Measurements from ENCODE around the gene KLB. TPM values are rescaled to one million over a fixed set of nuclear protein-coding genes. Genes with fewer than 3 reads are reported as not detected.
"Not testable (repeated sequence)": the region's sequence is repeated elsewhere in the genome, so short reads cannot be mapped to it uniquely, and the experiment has no call there.

The KLB gene
- 0.71 and 0.79 TPM in 2 replicates for polyA plus RNA-seq (2013)

- no peaks in the 10 kb centered on the region for H3K9me3 ChIP-seq (ENCODE audit: insufficient read depth, low read depth, low read length)
- DNase-seq, result no peak
- no CpG with 5 or more reads among the region's 12 CpGs for WGBS (ENCODE audit: extremely low coverage, insufficient coverage, insufficient read length)
Observed at GRCh38 chr4:39406763-39407583, at the start of gene KLB. KLB (plus strand) TSS chr4:39406930; CDS start chr4:39406950, 20 bp downstream.

GRCh38 chr4:39357002-39357401, 49.7 kb upstream of the KLB start:
- no peak overlapping the region for H2AFZ ChIP-seq (ENCODE audit: insufficient read depth, low read length, poor library complexity)
- no peaks in the 10 kb centered on the region for H3K9me3 ChIP-seq (ENCODE audit: insufficient read depth, low read depth, low read length)
- H3K79me1 ChIP-seq (ENCODE audit: low read length), result no peaks in the 10 kb centered on the region
- H3K4ac ChIP-seq (ENCODE audit: low read depth, low read length), result no peak overlapping the region
- H3K27ac ChIP-seq (ENCODE audit: low read depth, low read length), result no peak overlapping the region
- no peak overlapping the region for H3K23ac ChIP-seq (ENCODE audit: low read length)
- H3K18ac ChIP-seq (ENCODE audit: low read length), result no peak overlapping the region
- no peak overlapping the region for H3K9ac ChIP-seq (ENCODE audit: low read length)
- peaks cover 0 to 2% of the 10 kb centered on the region in 2 experiments for H3K36me3 ChIP-seq (ENCODE audit: control insufficient read depth in 1 of 2, insufficient read depth in 2 of 2, low read length in 2 of 2)
- DNase-seq, result no peak
- H4K12ac ChIP-seq (ENCODE audit: low read depth, low read length), result no peak overlapping the region
- peaks cover 1 to 5% of the 10 kb centered on the region in 2 experiments for H3K4me1 ChIP-seq (ENCODE audit: control insufficient read depth in 1 of 2, insufficient read depth in 2 of 2, low read length in 2 of 2)
- no peak overlapping the region for H2BK12ac ChIP-seq (ENCODE audit: low read length)
- H4K8ac ChIP-seq (ENCODE audit: low read depth, low read length), result no peak overlapping the region
- H2AK5ac ChIP-seq (ENCODE audit: low read length), result no peak overlapping the region
- H3K27me3 ChIP-seq (ENCODE audit: insufficient read depth, low read length), result no peaks in the 10 kb centered on the region
- H4K91ac ChIP-seq (ENCODE audit: low read depth, low read length), result no peak overlapping the region
- peaks cover 2% of the 10 kb centered on the region for H3K79me2 ChIP-seq (ENCODE audit: control insufficient read depth, insufficient read depth, low read length, poor library complexity)
- H2BK5ac ChIP-seq (ENCODE audit: low read depth, low read length, poor library complexity), result no peak overlapping the region
- no peak overlapping the region for H3K14ac ChIP-seq (ENCODE audit: low read length)
- no peak overlapping the region for H3K4me2 ChIP-seq (ENCODE audit: low read length)
- no CpG with 5 or more reads among the region's 1 CpG for WGBS (ENCODE audit: extremely low coverage, insufficient coverage, insufficient read length)
- H3K4me3 ChIP-seq (ENCODE audit: low read depth, low read length), result no peak overlapping the region
- H2BK120ac ChIP-seq (ENCODE audit: insufficient read depth, low read length, poor library complexity), result no peak overlapping the region

More at GRCh38 chr4:39406763-39407583, at the start of gene KLB:
- Histone ChIP-seq H3K27ac (ENCODE audit: low read depth, low read length) (no peak within 1 kb of the TSS), H3K9ac (ENCODE audit: low read length) (no peak within 1 kb of the TSS), H2AK5ac (ENCODE audit: low read length) (no peak within 1 kb of the TSS), H3K4ac (ENCODE audit: low read depth, low read length) (no peak within 1 kb of the TSS), H3K4me1 (ENCODE audit: control insufficient read depth in 1 of 2, insufficient read depth in 2 of 2, low read length in 2 of 2) (no peaks in the 10 kb centered on the region), H2BK120ac (ENCODE audit: insufficient read depth, low read length, poor library complexity) (no peak within 1 kb of the TSS), H3K18ac (ENCODE audit: low read length) (no peak within 1 kb of the TSS), H4K91ac (ENCODE audit: low read depth, low read length) (no peak within 1 kb of the TSS), H3K79me1 (ENCODE audit: low read length) (no peaks in the 10 kb centered on the region), H3K14ac (ENCODE audit: low read length) (no peak within 1 kb of the TSS), H3K4me2 (ENCODE audit: low read length) (no peak within 1 kb of the TSS), H3K36me3 (ENCODE audit: control insufficient read depth in 1 of 2, insufficient read depth in 2 of 2, low read length in 2 of 2) (no peaks in the 10 kb centered on the region), H4K12ac (ENCODE audit: low read depth, low read length) (no peak within 1 kb of the TSS), H2BK12ac (ENCODE audit: low read length) (no peak within 1 kb of the TSS), H3K79me2 (ENCODE audit: control insufficient read depth, insufficient read depth, low read length, poor library complexity) (no peaks in the 10 kb centered on the region), H3K23ac (ENCODE audit: low read length) (no peak within 1 kb of the TSS), H2BK5ac (ENCODE audit: low read depth, low read length, poor library complexity) (no peak within 1 kb of the TSS), H3K27me3 (ENCODE audit: insufficient read depth, low read length) (no peaks in the 10 kb centered on the region), H2AFZ (ENCODE audit: insufficient read depth, low read length, poor library complexity) (no peak within 1 kb of the TSS), H3K4me3 (ENCODE audit: low read depth, low read length) (no peak within 1 kb of the TSS), H4K8ac (ENCODE audit: low read depth, low read length) (no peak within 1 kb of the TSS)

DNA sequence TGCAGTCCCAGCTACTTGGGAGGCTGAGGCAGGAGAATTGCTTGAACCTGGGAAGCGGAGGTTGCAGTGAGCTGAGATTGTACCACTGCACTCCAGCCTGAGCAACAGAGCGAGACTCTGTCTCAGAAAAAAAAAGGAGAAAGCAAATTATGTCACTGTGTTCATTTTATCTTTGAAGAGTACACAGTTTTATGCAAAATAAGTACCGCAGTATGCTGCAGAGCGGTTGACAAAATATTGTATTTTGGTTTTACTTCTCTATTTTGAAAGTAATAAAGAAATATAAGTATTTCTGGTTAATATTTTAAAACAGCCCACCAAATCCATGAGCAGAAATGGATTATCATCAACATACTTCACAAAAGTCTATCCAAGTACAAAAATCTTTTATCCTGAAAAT, 46.1 kb upstream of the KLB start:
- H3K4me3 ChIP-seq (ENCODE audit: low read depth, low read length); H3K27me3 ChIP-seq (ENCODE audit: insufficient read depth, low read length); H3K27ac ChIP-seq (ENCODE audit: low read depth, low read length); H3K79me2 ChIP-seq (ENCODE audit: control insufficient read depth, insufficient read depth, low read length, poor library complexity); H3K4me1 ChIP-seq (ENCODE audit: control insufficient read depth in 1 of 2, insufficient read depth in 2 of 2, low read length in 2 of 2); H3K23ac ChIP-seq (ENCODE audit: low read length); H3K9me3 ChIP-seq (ENCODE audit: insufficient read depth, low read depth, low read length); H2BK5ac ChIP-seq (ENCODE audit: low read depth, low read length, poor library complexity); H3K18ac ChIP-seq (ENCODE audit: low read length); H2BK12ac ChIP-seq (ENCODE audit: low read length); H2AK5ac ChIP-seq (ENCODE audit: low read length); H2AFZ ChIP-seq (ENCODE audit: insufficient read depth, low read length, poor library complexity); H3K36me3 ChIP-seq (ENCODE audit: control insufficient read depth in 1 of 2, insufficient read depth in 2 of 2, low read length in 2 of 2); H3K79me1 ChIP-seq (ENCODE audit: low read length); H3K9ac ChIP-seq (ENCODE audit: low read length); H3K4ac ChIP-seq (ENCODE audit: low read depth, low read length); H3K14ac ChIP-seq (ENCODE audit: low read length); DNase-seq; H4K12ac ChIP-seq (ENCODE audit: low read depth, low read length); H2BK120ac ChIP-seq (ENCODE audit: insufficient read depth, low read length, poor library complexity); H4K8ac ChIP-seq (ENCODE audit: low read depth, low read length); H3K4me2 ChIP-seq (ENCODE audit: low read length); H4K91ac ChIP-seq (ENCODE audit: low read depth, low read length): not testable (repeated sequence)
- no CpG with 5 or more reads among the region's 4 CpGs for WGBS (ENCODE audit: extremely low coverage, insufficient coverage, insufficient read length)

DNA sequence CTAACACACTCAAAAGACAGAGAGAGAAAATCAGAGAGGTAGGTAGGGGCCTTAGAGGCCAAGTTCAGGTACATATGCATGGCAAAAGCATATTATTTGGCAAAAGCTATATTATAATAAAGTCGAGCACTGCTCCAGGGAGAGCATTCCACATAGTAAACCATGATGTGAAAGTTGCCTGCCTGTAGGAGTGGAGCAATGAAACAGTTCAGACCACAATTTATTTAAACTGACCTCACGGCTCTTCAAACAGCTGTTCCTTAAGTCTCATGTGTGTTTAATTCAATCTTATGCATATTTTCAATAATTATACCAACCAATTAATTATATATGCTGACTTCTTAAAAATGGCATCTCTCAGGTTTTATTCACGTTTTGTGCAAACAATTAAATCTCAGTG, 43.9 kb upstream of the KLB start:
- Histone ChIP-seq H4K91ac (ENCODE audit: low read depth, low read length) (no peak overlapping the region), H3K9ac (ENCODE audit: low read length) (no peak overlapping the region), H2BK120ac (ENCODE audit: insufficient read depth, low read length, poor library complexity) (no peak overlapping the region), H2AK5ac (ENCODE audit: low read length) (no peak overlapping the region), H3K18ac (ENCODE audit: low read length) (no peak overlapping the region), H2BK12ac (ENCODE audit: low read length) (no peak overlapping the region), H3K79me1 (ENCODE audit: low read length) (peaks cover 4% of the 10 kb centered on the region), H3K14ac (ENCODE audit: low read length) (no peak overlapping the region), H4K12ac (ENCODE audit: low read depth, low read length) (no peak overlapping the region), H3K36me3 (ENCODE audit: control insufficient read depth in 1 of 2, insufficient read depth in 2 of 2, low read length in 2 of 2) (peaks cover 0 to 2% of the 10 kb centered on the region in 2 experiments), H2AFZ (ENCODE audit: insufficient read depth, low read length, poor library complexity) (no peak overlapping the region), H3K23ac (ENCODE audit: low read length) (no peak overlapping the region), H3K4ac (ENCODE audit: low read depth, low read length) (no peak overlapping the region), H3K27me3 (ENCODE audit: insufficient read depth, low read length) (no peaks in the 10 kb centered on the region), H3K9me3 (ENCODE audit: insufficient read depth, low read depth, low read length) (no peaks in the 10 kb centered on the region), H3K79me2 (ENCODE audit: control insufficient read depth, insufficient read depth, low read length, poor library complexity) (peaks cover 4% of the 10 kb centered on the region), H3K4me1 (ENCODE audit: control insufficient read depth in 1 of 2, insufficient read depth in 2 of 2, low read length in 2 of 2) (no peaks in the 10 kb centered on the region), H2BK5ac (ENCODE audit: low read depth, low read length, poor library complexity) (no peak overlapping the region), H3K4me3 (ENCODE audit: low read depth, low read length) (no peak overlapping the region), H4K8ac (ENCODE audit: low read depth, low read length) (no peak overlapping the region), H3K4me2 (ENCODE audit: low read length) (no peak overlapping the region), H3K27ac (ENCODE audit: low read depth, low read length) (no peak overlapping the region)
- no peak for DNase-seq
- no CpG with 5 or more reads among the region's 3 CpGs for WGBS (ENCODE audit: extremely low coverage, insufficient coverage, insufficient read length)
